Trophoblast cell (in vitro differentiated cells and primary cell): ENCODE results near the gene VDAC1.

Experiments
- DNase-seq, 2 donors: peaks; one replicate each; pipeline ENCODE4 v3.0.0-alpha.2; 2016
- H2AFZ ChIP-seq: 2 replicates; pipeline ENCODE4 v1.6.1; 2013; ENCODE audit warnings: low read length, moderate library complexity, mild to moderate bottlenecking; ENCODE audit not compliant: insufficient read depth, poor library complexity
- H2AK5ac ChIP-seq: 2 replicates; pipeline ENCODE4 v1.6.1; 2013; ENCODE audit warnings: mild to moderate bottlenecking, low read length
- H2BK120ac ChIP-seq: 2 replicates; pipeline ENCODE4 v1.6.1; 2013; ENCODE audit warnings: low read length, mild to moderate bottlenecking, moderate library complexity; ENCODE audit not compliant: insufficient read depth, poor library complexity
- H2BK12ac ChIP-seq: 2 replicates; pipeline ENCODE4 v1.6.1; 2013; ENCODE audit warnings: mild to moderate bottlenecking, low read length, moderate library complexity
- H2BK5ac ChIP-seq: 2 replicates; pipeline ENCODE4 v1.6.1; 2013; ENCODE audit warnings: low read length, low read depth, moderate library complexity, mild to moderate bottlenecking; ENCODE audit not compliant: poor library complexity
- H3K14ac ChIP-seq: 2 replicates; pipeline ENCODE4 v1.6.1; 2013; ENCODE audit warnings: mild to moderate bottlenecking, low read length
- H3K18ac ChIP-seq: 2 replicates; pipeline ENCODE4 v1.6.1; 2013; ENCODE audit warnings: mild to moderate bottlenecking, low read length
- H3K23ac ChIP-seq: 2 replicates; pipeline ENCODE4 v1.6.1; 2013; ENCODE audit warnings: low read length
- H3K27ac ChIP-seq: 2 replicates; pipeline ENCODE4 v1.5.1; 2013; ENCODE audit warnings: low read depth, mild to moderate bottlenecking, inconsistent platforms, low read length, moderate library complexity
- H3K27me3 ChIP-seq: 2 replicates; pipeline ENCODE4 v1.6.1; 2013; ENCODE audit warnings: inconsistent platforms, mild to moderate bottlenecking, low read length, moderate library complexity; ENCODE audit not compliant: insufficient read depth
- H3K36me3 ChIP-seq, 2 experiments: 1 replicate in 1 of 2; 2 replicates in 1 of 2; pipeline ENCODE4 v1.6.1; 2013; ENCODE audit warnings: low read length in 2 of 2, mild to moderate bottlenecking in 2 of 2, moderate library complexity in 1 of 2; ENCODE audit not compliant: insufficient read depth in 2 of 2, control insufficient read depth in 1 of 2
- H3K4ac ChIP-seq: 2 replicates; pipeline ENCODE4 v1.6.1; 2013; ENCODE audit warnings: low read depth, mild to moderate bottlenecking, low read length, moderate library complexity
- H3K4me1 ChIP-seq, 2 experiments: 1 replicate in 1 of 2; 2 replicates in 1 of 2; pipeline ENCODE4 v1.6.1; 2013; ENCODE audit warnings: low read length in 2 of 2, mild to moderate bottlenecking in 2 of 2, moderate library complexity in 1 of 2; ENCODE audit not compliant: insufficient read depth in 2 of 2, control insufficient read depth in 1 of 2
- H3K4me2 ChIP-seq: 2 replicates; pipeline ENCODE4 v1.6.1; 2013; ENCODE audit warnings: inconsistent platforms, mild to moderate bottlenecking, low read length, moderate library complexity
- H3K4me3 ChIP-seq: 2 replicates; pipeline ENCODE4 v1.5.1; 2013; ENCODE audit warnings: mild to moderate bottlenecking, low read depth, low read length, inconsistent platforms
- H3K79me1 ChIP-seq: one replicate; pipeline ENCODE4 v1.6.1; 2013; ENCODE audit warnings: low read length
- H3K79me2 ChIP-seq: 2 replicates; pipeline ENCODE4 v1.6.1; 2013; ENCODE audit warnings: low read length, mild to moderate bottlenecking; ENCODE audit not compliant: control insufficient read depth, insufficient read depth, poor library complexity
- H3K9ac ChIP-seq: 2 replicates; pipeline ENCODE4 v1.6.1; 2013; ENCODE audit warnings: mild to moderate bottlenecking, low read length
- H3K9me3 ChIP-seq: 2 replicates; pipeline ENCODE4 v1.6.1; 2013; ENCODE audit warnings: low read depth, mild to moderate bottlenecking, control low read depth, inconsistent platforms, low read length; ENCODE audit not compliant: insufficient read depth
- H4K12ac ChIP-seq: 2 replicates; pipeline ENCODE4 v1.6.1; 2013; ENCODE audit warnings: low read depth, mild to moderate bottlenecking, low read length, moderate library complexity
- H4K8ac ChIP-seq: 2 replicates; pipeline ENCODE4 v1.6.1; 2013; ENCODE audit warnings: low read depth, mild to moderate bottlenecking, low read length, moderate library complexity
- H4K91ac ChIP-seq: one replicate; pipeline ENCODE4 v1.6.1; 2013; ENCODE audit warnings: low read depth, mild to moderate bottlenecking, low read length, moderate library complexity
- WGBS: extraction: QIAGEN DNeasy Blood & Tissue Kit; methylation state at CpG from one replicate; pipeline ENCODE4 v1.1.7; 2013; ENCODE audit warnings: missing lambda C conversion rate; ENCODE audit not compliant: insufficient read length, insufficient coverage; ENCODE audit errors: extremely low coverage; 5-methylcytosine and 5-hydroxymethylcytosine counted together

The VDAC1 gene

GRCh38 chr5:133966090-133966489, 38.7 kb downstream of the VDAC1 start:
- no peak overlapping the region for H3K14ac ChIP-seq
- peaks cover 4% of the 10 kb centered on the region for H3K79me2 ChIP-seq
- no peak overlapping the region for H4K8ac ChIP-seq
- H3K23ac ChIP-seq = no peak overlapping the region
- H3K18ac ChIP-seq = no peak overlapping the region
- no peaks in the 10 kb centered on the region for H3K9me3 ChIP-seq
- peaks cover 0 to 4% of the 10 kb centered on the region in 2 experiments for H3K36me3 ChIP-seq
- H3K4me2 ChIP-seq = no peak overlapping the region
- no peak overlapping the region for H3K4ac ChIP-seq
- no peak overlapping the region for H2BK120ac ChIP-seq
- H3K4me3 ChIP-seq = no peak overlapping the region
- no peak overlapping the region for H2BK12ac ChIP-seq
- no peak overlapping the region for H4K12ac ChIP-seq
- H2BK5ac ChIP-seq = no peak overlapping the region
- no peak overlapping the region for H4K91ac ChIP-seq
- H2AK5ac ChIP-seq = no peak overlapping the region
- WGBS = 100% methylated on average over 2 of the region's 10 CpGs
- H3K9ac ChIP-seq = no peak overlapping the region
- H3K27ac ChIP-seq = no peak overlapping the region
- H2AFZ ChIP-seq = no peak overlapping the region
- peaks cover 3 to 5% of the 10 kb centered on the region in 2 experiments for H3K4me1 ChIP-seq
- no peak for DNase-seq
- H3K79me1 ChIP-seq = peaks cover 7% of the 10 kb centered on the region
- H3K27me3 ChIP-seq = no peaks in the 10 kb centered on the region

- peaks cover 2 to 3% of the 10 kb centered on the region in 2 experiments for H3K4me1 ChIP-seq
- H2AFZ ChIP-seq = no peak overlapping the region
- no peak overlapping the region for H3K27ac ChIP-seq
- no peak for DNase-seq
- no peak overlapping the region for H2BK12ac ChIP-seq
- no peak overlapping the region for H3K4me2 ChIP-seq
- H3K4ac ChIP-seq = no peak overlapping the region
- peaks cover 5% of the 10 kb centered on the region for H3K79me1 ChIP-seq
- H3K36me3 ChIP-seq = peaks cover 5 to 9% of the 10 kb centered on the region in 2 experiments
- no peaks in the 10 kb centered on the region for H3K9me3 ChIP-seq
- H2AK5ac ChIP-seq = no peak overlapping the region
- no peak overlapping the region for H2BK120ac ChIP-seq
- H4K8ac ChIP-seq = no peak overlapping the region
- H3K27me3 ChIP-seq = no peaks in the 10 kb centered on the region
- no peak overlapping the region for H4K91ac ChIP-seq
- H4K12ac ChIP-seq = no peak overlapping the region
- no peak overlapping the region for H3K9ac ChIP-seq
- no CpG with 5 or more reads among the region's 2 CpGs for WGBS
- H3K79me2 ChIP-seq = peaks cover 4% of the 10 kb centered on the region
- H3K4me3 ChIP-seq = no peak overlapping the region
- no peak overlapping the region for H2BK5ac ChIP-seq
- H3K23ac ChIP-seq = no peak overlapping the region
- no peak overlapping the region for H3K14ac ChIP-seq
- no peak overlapping the region for H3K18ac ChIP-seq
Observed at GRCh38 chr5:133963493-133964128, 41.2 kb downstream of the VDAC1 start.

- Histone ChIP-seq H2BK12ac (no peak overlapping the region), H2AK5ac (no peak overlapping the region), H3K14ac (no peak overlapping the region), H3K36me3 (peaks cover 6 to 11% of the 10 kb centered on the region in 2 experiments), H3K4me1 (peaks cover 2 to 3% of the 10 kb centered on the region in 2 experiments), H2AFZ (no peak overlapping the region), H2BK5ac (no peak overlapping the region), H3K23ac (no peak overlapping the region), H3K27ac (no peak overlapping the region), H3K79me2 (no peaks in the 10 kb centered on the region), H3K4me2 (no peak overlapping the region), H3K4me3 (no peak overlapping the region), H3K9ac (no peak overlapping the region), H3K79me1 (no peaks in the 10 kb centered on the region), H3K18ac (no peak overlapping the region), H3K9me3 (no peaks in the 10 kb centered on the region), H3K4ac (no peak overlapping the region), H3K27me3 (no peaks in the 10 kb centered on the region), H2BK120ac (no peak overlapping the region), H4K8ac (no peak overlapping the region), H4K91ac (no peak overlapping the region), H4K12ac (no peak overlapping the region)
- 100% methylated on average over 1 of the region's 2 CpGs for WGBS
- DNase-seq = peak in 1 of 2 donors; percentile 41
Observed at GRCh38 chr5:133962801-133963476, 41.8 kb downstream of the VDAC1 start.

- Histone ChIP-seq H2BK120ac (no peak overlapping the region), H2BK12ac (no peak overlapping the region), H2AFZ (no peak overlapping the region), H3K79me2 (no peaks in the 10 kb centered on the region), H3K27me3 (no peaks in the 10 kb centered on the region), H4K91ac (no peak overlapping the region), H4K12ac (no peak overlapping the region), H3K79me1 (no peaks in the 10 kb centered on the region), H3K9ac (no peak overlapping the region), H4K8ac (no peak overlapping the region), H3K36me3 (peaks cover 6 to 11% of the 10 kb centered on the region in 2 experiments), H3K18ac (no peak overlapping the region), H3K4ac (no peak overlapping the region), H3K14ac (no peak overlapping the region), H3K4me2 (no peak overlapping the region), H3K23ac (no peak overlapping the region), H2AK5ac (no peak overlapping the region), H3K4me3 (no peak overlapping the region), H3K9me3 (no peaks in the 10 kb centered on the region), H3K4me1 (no peaks in the 10 kb centered on the region), H2BK5ac (no peak overlapping the region), H3K27ac (no peak overlapping the region)
- no peak for DNase-seq
- no CpG with 5 or more reads among the region's 2 CpGs for WGBS
Observed at GRCh38 chr5:133962131-133962530, 42.6 kb downstream of the VDAC1 start.
